Neural cell (in vitro differentiated cells): ENCODE results near the gene PIGZ.

Experiments
- CTCF ChIP-seq: fragments of 450-650 bp; IDR thresholded peaks from 2 replicates; pipeline ENCODE4 v1.5.1; 2014; ENCODE audit warnings: antibody characterized with exemption, mild to moderate bottlenecking, moderate library complexity; ENCODE audit not compliant: poor library complexity, severe bottlenecking
- EZH2 ChIP-seq: fragments of 200-600, 300-800 bp; shearing (Covaris generic), sonication (generic); IDR thresholded peaks from 2 replicates; pipeline ENCODE4 v1.6.1; 2014; ENCODE audit warnings: antibody characterized with exemption, low read length, borderline replicate concordance, mild to moderate bottlenecking; ENCODE audit not compliant: insufficient read depth, poor library complexity, severe bottlenecking
- POLR2AphosphoS5 ChIP-seq: IDR thresholded peaks from 2 replicates; pipeline ENCODE4 v1.6.1; 2012
- REST ChIP-seq: IDR thresholded peaks from 2 replicates; pipeline ENCODE4 v1.6.1; 2012; ENCODE audit warnings: borderline replicate concordance

GRCh38 chr3:196995646-196996355 is 27.2 kb upstream of the PIGZ start:
- TF ChIP-seq CTCF = no peak
- TF ChIP-seq POLR2AphosphoS5 = no peak
- no peak for TF ChIP-seq REST
- no peak for TF ChIP-seq EZH2
